NB4 (cell line): ENCODE data around the gene FGF14.

Source experiments
- DNase-seq: peaks from one replicate; pipeline ENCODE4 v3.0.0; 2010; ENCODE audit warnings: low read depth
- H3K4me3 ChIP-seq: one replicate; pipeline ENCODE4 v1.5.1; 2011; ENCODE audit warnings: mild to moderate bottlenecking, low read depth, low read length, moderate library complexity
- CTCF ChIP-seq: IDR thresholded peaks from one replicate; pipeline ENCODE4 v1.5.1; 2012; ENCODE audit warnings: low read depth, low read length
- MAX ChIP-seq: IDR thresholded peaks from 2 replicates; pipeline ENCODE4 v1.6.1; 2011; ENCODE audit warnings: low read depth, low read length
- MYC ChIP-seq: IDR thresholded peaks from 2 replicates; pipeline ENCODE4 v1.6.1; 2011; ENCODE audit warnings: low read depth, low read length
- POLR2A ChIP-seq: IDR thresholded peaks from 2 replicates; pipeline ENCODE4 v1.6.1; 2011; ENCODE audit warnings: mild to moderate bottlenecking; ENCODE audit not compliant: insufficient read length; ENCODE audit errors: extremely low read depth

Gene FGF14

GRCh38 chr13:102055090-102055779 lies 346.6 kb downstream of the FGF14 start:
- TF ChIP-seq MAX (no peak), CTCF (no peak), POLR2A (no peak), MYC (no peak)
- no peak overlapping the region for H3K4me3 ChIP-seq
- no peak for DNase-seq

GRCh38 chr13:102049853-102050252 lies 352.0 kb downstream of the FGF14 start:
- H3K4me3 ChIP-seq = no peak overlapping the region
- TF ChIP-seq MAX (no peak), MYC (no peak), POLR2A (no peak), CTCF (no peak)
- no peak for DNase-seq

- TF ChIP-seq CTCF (no peak), POLR2A (no peak), MAX (no peak), MYC (no peak)
- H3K4me3 ChIP-seq = no peak overlapping the region
- DNase-seq = no peak
Measured at GRCh38 chr13:102045731-102046130, 356.1 kb downstream of the FGF14 start.

GRCh38 chr13:102042746-102043145 lies 359.1 kb downstream of the FGF14 start:
- no peak overlapping the region for H3K4me3 ChIP-seq
- TF ChIP-seq CTCF (no peak), POLR2A (no peak), MYC (no peak), MAX (no peak)
- DNase-seq = no peak

GRCh38 chr13:102041544-102041943 lies 360.3 kb downstream of the FGF14 start:
- no peak for TF ChIP-seq POLR2A
- no peak for TF ChIP-seq CTCF
- no peak for TF ChIP-seq MAX
- TF ChIP-seq MYC = no peak
- DNase-seq = no peak
- no peak overlapping the region for H3K4me3 ChIP-seq
